ENCODE results near the gene ACOT7.

GRCh38 chr1:6322161-6322560, 71.4 kb downstream of the ACOT7 start:
- TF ChIP-seq CTCF (IDR thresholded peaks at IDR 0.05) (no peak), POLR2AphosphoS5 (IDR thresholded peaks at IDR 0.05) (no peak)

All from prostate gland (tissue), 2 donors.